H9 (cell line): ENCODE results near the gene MYOM1. TPM values are rescaled to one million over a fixed set of nuclear protein-coding genes. Genes with fewer than 3 reads are reported as not detected.

Experiments used
- DNase-seq: peaks from one replicate; pipeline ENCODE4 v3.0.0-alpha.2; 2017
- H2AFZ ChIP-seq: one replicate; pipeline ENCODE4 v1.6.1; 2013; ENCODE audit warnings: mild to moderate bottlenecking, low read length, control low read depth, moderate library complexity
- H2AK5ac ChIP-seq: 2 replicates; pipeline ENCODE4 v1.6.1; 2013; ENCODE audit warnings: low read length, control low read depth, mixed read lengths; ENCODE audit not compliant: insufficient read length
- H2BK120ac ChIP-seq: one replicate; pipeline ENCODE4 v1.6.1; 2013; ENCODE audit warnings: low read depth, mild to moderate bottlenecking, low read length, control low read depth, inconsistent platforms; ENCODE audit not compliant: poor library complexity, severe bottlenecking
- H2BK12ac ChIP-seq: 2 replicates; pipeline ENCODE4 v1.6.1; 2013; ENCODE audit warnings: low read length, control low read depth, mixed read lengths, low read depth; ENCODE audit not compliant: insufficient read length
- H2BK15ac ChIP-seq: 2 replicates; pipeline ENCODE4 v1.6.1; 2013; ENCODE audit warnings: low read depth, low read length, control low read depth
- H2BK20ac ChIP-seq: one replicate; pipeline ENCODE4 v1.6.1; 2013; ENCODE audit warnings: low read depth, mild to moderate bottlenecking, low read length, control low read depth, inconsistent platforms; ENCODE audit not compliant: poor library complexity, severe bottlenecking
- H2BK5ac ChIP-seq: 2 replicates; pipeline ENCODE4 v1.6.1; 2013; ENCODE audit warnings: low read length, control low read depth, mixed read lengths; ENCODE audit not compliant: insufficient read length
- H3K14ac ChIP-seq: 2 replicates; pipeline ENCODE4 v1.6.1; 2013; ENCODE audit warnings: low read length, control low read depth; ENCODE audit not compliant: insufficient read depth
- H3K18ac ChIP-seq: 2 replicates; pipeline ENCODE4 v1.6.1; 2013; ENCODE audit warnings: low read depth, mild to moderate bottlenecking, mixed read lengths, low read length, control low read depth; ENCODE audit not compliant: insufficient read length
- H3K23ac ChIP-seq: 2 replicates; pipeline ENCODE4 v1.6.1; 2013; ENCODE audit warnings: low read length, control low read depth, mixed read lengths, low read depth; ENCODE audit not compliant: insufficient read length
- H3K23me2 ChIP-seq: 2 replicates; pipeline ENCODE4 v1.6.1; 2013; ENCODE audit warnings: low read depth, mild to moderate bottlenecking, mixed read lengths, low read length, control low read depth; ENCODE audit not compliant: insufficient read length, poor library complexity, severe bottlenecking
- H3K27ac ChIP-seq: 2 replicates; pipeline ENCODE4 v1.5.1; 2013; ENCODE audit warnings: low read length, control low read depth, mixed read lengths, low read depth; ENCODE audit not compliant: insufficient read length
- H3K27me3 ChIP-seq: 2 replicates; pipeline ENCODE4 v1.6.1; 2013; ENCODE audit warnings: low read length, control low read depth, inconsistent platforms; ENCODE audit not compliant: insufficient read depth
- H3K4ac ChIP-seq: 2 replicates; pipeline ENCODE4 v1.6.1; 2013; ENCODE audit warnings: low read depth, mild to moderate bottlenecking, control low read depth, inconsistent platforms, low read length, moderate library complexity
- H3K4me1 ChIP-seq: 2 replicates; pipeline ENCODE4 v1.6.1; 2013; ENCODE audit warnings: low read length, control low read depth, inconsistent platforms; ENCODE audit not compliant: insufficient read depth
- H3K4me2 ChIP-seq: 2 replicates; pipeline ENCODE4 v1.6.1; 2013; ENCODE audit warnings: low read length, control low read depth, mixed read lengths; ENCODE audit not compliant: insufficient read length, insufficient read depth
- H3K56ac ChIP-seq: 2 replicates; pipeline ENCODE4 v1.6.1; 2013; ENCODE audit warnings: low read depth, mild to moderate bottlenecking, mixed read lengths, low read length, control low read depth; ENCODE audit not compliant: insufficient read length
- H3K79me1 ChIP-seq: 2 replicates; pipeline ENCODE4 v1.6.1; 2013; ENCODE audit warnings: low read depth, mild to moderate bottlenecking, moderate library complexity, low read length, control low read depth, inconsistent platforms; ENCODE audit not compliant: insufficient read depth, poor library complexity, severe bottlenecking
- H3K79me2 ChIP-seq: 2 replicates; pipeline ENCODE4 v1.6.1; 2013; ENCODE audit warnings: low read length, control low read depth, inconsistent platforms; ENCODE audit not compliant: insufficient read depth
- H3K9ac ChIP-seq: 2 replicates; pipeline ENCODE4 v1.6.1; 2013; ENCODE audit warnings: low read length, control low read depth, mixed read lengths; ENCODE audit not compliant: insufficient read length; ENCODE audit errors: extremely low read depth
- H3K9me3 ChIP-seq: one replicate; pipeline ENCODE4 v1.6.1; 2013; ENCODE audit warnings: low read depth, low read length, inconsistent platforms; ENCODE audit not compliant: control insufficient read depth
- H3T11ph ChIP-seq: one replicate; pipeline ENCODE4 v1.6.1; 2013; ENCODE audit warnings: mild to moderate bottlenecking, low read length, control low read depth, inconsistent platforms
- H4K20me1 ChIP-seq: one replicate; pipeline ENCODE4 v1.6.1; 2013; ENCODE audit not compliant: control insufficient read depth, insufficient read length, insufficient read depth
- H4K5ac ChIP-seq: 2 replicates; pipeline ENCODE4 v1.6.1; 2013; ENCODE audit warnings: low read depth, mild to moderate bottlenecking, mixed read lengths, low read length, control low read depth; ENCODE audit not compliant: insufficient read length
- H4K8ac ChIP-seq: replicated peaks from 2 replicates; pipeline ENCODE4 v1.6.1; 2013; ENCODE audit warnings: low read length, control low read depth, mixed read lengths, low read depth; ENCODE audit not compliant: insufficient read length
- H4K91ac ChIP-seq: 2 replicates; pipeline ENCODE4 v1.6.1; 2013; ENCODE audit warnings: low read depth, mild to moderate bottlenecking, moderate library complexity, mixed read lengths, low read length, control low read depth; ENCODE audit not compliant: insufficient read length
- H3K27ac Mint-ChIP-seq, 3 experiments: 2 replicates in 2 of 3; 3 replicates in 1 of 3; pipeline ENCODE4 v1.8.0; 2020 to 2021; ENCODE audit warnings: mixed read lengths in 3 of 3, mild to moderate bottlenecking in 1 of 3, moderate library complexity in 1 of 3
- H3K27me3 Mint-ChIP-seq: 2 replicates; pipeline ENCODE4 v1.8.0; 2021; ENCODE audit warnings: low read depth, mild to moderate bottlenecking, moderate library complexity, mixed read lengths
- H3K36me3 Mint-ChIP-seq, 3 experiments: 2 replicates in 2 of 3; 3 replicates in 1 of 3; pipeline ENCODE4 v1.8.0; 2020 to 2021; ENCODE audit warnings: low read depth in 3 of 3, mixed read lengths in 3 of 3; ENCODE audit not compliant: insufficient read depth in 1 of 3
- H3K4me1 Mint-ChIP-seq, 2 experiments: 2 replicates each; pipeline ENCODE4 v1.8.0; 2020; ENCODE audit warnings: mixed read lengths in 2 of 2
- H3K4me3 Mint-ChIP-seq, 2 experiments: 2 replicates in 1 of 2; 3 replicates in 1 of 2; pipeline ENCODE4 v1.8.0; 2020 to 2021; ENCODE audit warnings: mild to moderate bottlenecking in 2 of 2, mixed read lengths in 2 of 2, moderate library complexity in 1 of 2
- H3K9me3 Mint-ChIP-seq, 2 experiments: 2 replicates in 1 of 2; 3 replicates in 1 of 2; pipeline ENCODE4 v1.8.0; 2020; ENCODE audit warnings: mild to moderate bottlenecking in 2 of 2, mixed read lengths in 2 of 2, moderate library complexity in 1 of 2
- WGBS: extraction: QIAGEN DNeasy Blood & Tissue Kit; methylation state at CpG from one replicate; pipeline ENCODE4 v1.1.7; 2013; ENCODE audit warnings: missing lambda C conversion rate, low lambda C conversion rate, mixed read lengths; ENCODE audit not compliant: insufficient read length; ENCODE audit errors: extremely low coverage; 5-methylcytosine and 5-hydroxymethylcytosine counted together
- total RNA-seq: library from RNA; stranded (reverse); gene quantifications from 2 replicates; pipeline ENCODE4 v1.2.1, GENCODE V29; 2021
- TF ChIP-seq, protein P1 (sequence below): fragments of 200-600 bp; sonication (generic); conservative IDR thresholded peaks from 3 replicates; pipeline ENCODE4 v1.8.0; 2021; ENCODE audit warnings: antibody characterized with exemption, mild to moderate bottlenecking

The MYOM1 gene
- total RNA-seq, 1 experiment from 2014 or later = 0.17 TPM

DNA sequence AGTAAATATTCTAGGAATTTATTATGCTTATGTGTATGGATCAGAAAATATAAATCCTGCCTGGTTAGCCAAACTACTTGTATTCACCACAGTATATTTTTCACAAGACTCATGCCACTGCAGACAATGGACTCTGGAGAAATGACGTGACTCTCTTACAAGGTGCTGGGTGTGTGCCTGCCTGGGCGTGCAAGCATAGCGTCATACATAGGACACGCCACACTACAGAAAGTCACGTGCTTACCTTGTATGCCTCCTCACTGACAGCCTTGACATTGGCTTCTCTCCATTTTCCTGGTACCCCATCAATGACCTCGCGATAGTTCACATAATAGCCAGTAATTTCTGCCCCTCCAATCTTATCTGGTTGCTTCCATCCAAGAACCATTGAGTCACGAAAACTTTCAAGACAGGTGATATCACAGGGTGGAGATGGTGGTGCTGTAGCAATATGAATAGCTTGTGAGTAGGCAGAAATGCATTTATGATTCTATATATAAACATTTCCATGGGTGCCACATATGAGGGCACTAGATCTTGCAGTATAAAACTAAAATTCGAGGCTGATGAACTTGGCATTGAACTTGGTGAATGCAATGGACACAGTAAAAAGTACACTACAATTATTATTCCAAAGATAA is 93.2 kb downstream of the MYOM1 start:
- peak overlapping the region in 1 of 3 experiments; percentile 70; a peak in 1 of 7 replicates for H3K27ac Mint-ChIP-seq
- H3K4me1 ChIP-seq = no peaks in the 10 kb centered on the region
- H3K27ac ChIP-seq = no peak overlapping the region
- WGBS = no CpG with 5 or more reads among the region's 9 CpGs
- H3K4me3 Mint-ChIP-seq = no peak overlapping the region
- H4K5ac ChIP-seq = no peak overlapping the region
- no peak overlapping the region for H4K91ac ChIP-seq
- peaks cover 7% of the 10 kb centered on the region in 2 experiments for H3K4me1 Mint-ChIP-seq
- no peak overlapping the region for H3K18ac ChIP-seq
- no peak for DNase-seq
- no peak overlapping the region for H2BK15ac ChIP-seq
- no peak overlapping the region for H3K23ac ChIP-seq
- H3K36me3 Mint-ChIP-seq = no peaks in the 10 kb centered on the region
- H2AK5ac ChIP-seq = no peak overlapping the region
- H2BK5ac ChIP-seq = no peak overlapping the region
- H3K23me2 ChIP-seq = no peaks in the 10 kb centered on the region
- H3K4ac ChIP-seq = no peak overlapping the region
- no peak overlapping the region for H3T11ph ChIP-seq
- H3K27me3 ChIP-seq = no peaks in the 10 kb centered on the region
- no peaks in the 10 kb centered on the region for H3K79me1 ChIP-seq
- H3K9ac ChIP-seq = no peak overlapping the region
- H4K20me1 ChIP-seq = no peaks in the 10 kb centered on the region
- H2BK12ac ChIP-seq = no peak overlapping the region
- H2BK120ac ChIP-seq = no peak overlapping the region
- H3K9me3 ChIP-seq = no peaks in the 10 kb centered on the region
- H3K79me2 ChIP-seq = no peaks in the 10 kb centered on the region
- H3K14ac ChIP-seq = no peak overlapping the region
- H3K4me2 ChIP-seq = no peak overlapping the region
- H2AFZ ChIP-seq = no peak overlapping the region
- TF ChIP-seq, protein P1, sequence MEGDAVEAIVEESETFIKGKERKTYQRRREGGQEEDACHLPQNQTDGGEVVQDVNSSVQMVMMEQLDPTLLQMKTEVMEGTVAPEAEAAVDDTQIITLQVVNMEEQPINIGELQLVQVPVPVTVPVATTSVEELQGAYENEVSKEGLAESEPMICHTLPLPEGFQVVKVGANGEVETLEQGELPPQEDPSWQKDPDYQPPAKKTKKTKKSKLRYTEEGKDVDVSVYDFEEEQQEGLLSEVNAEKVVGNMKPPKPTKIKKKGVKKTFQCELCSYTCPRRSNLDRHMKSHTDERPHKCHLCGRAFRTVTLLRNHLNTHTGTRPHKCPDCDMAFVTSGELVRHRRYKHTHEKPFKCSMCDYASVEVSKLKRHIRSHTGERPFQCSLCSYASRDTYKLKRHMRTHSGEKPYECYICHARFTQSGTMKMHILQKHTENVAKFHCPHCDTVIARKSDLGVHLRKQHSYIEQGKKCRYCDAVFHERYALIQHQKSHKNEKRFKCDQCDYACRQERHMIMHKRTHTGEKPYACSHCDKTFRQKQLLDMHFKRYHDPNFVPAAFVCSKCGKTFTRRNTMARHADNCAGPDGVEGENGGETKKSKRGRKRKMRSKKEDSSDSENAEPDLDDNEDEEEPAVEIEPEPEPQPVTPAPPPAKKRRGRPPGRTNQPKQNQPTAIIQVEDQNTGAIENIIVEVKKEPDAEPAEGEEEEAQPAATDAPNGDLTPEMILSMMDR = no peak
- no peak overlapping the region for H3K56ac ChIP-seq
- H4K8ac ChIP-seq = no peak overlapping the region
- H2BK20ac ChIP-seq = no peak overlapping the region
- no peaks in the 10 kb centered on the region; the same call in 1 of the 2 replicates for H3K27me3 Mint-ChIP-seq
- no peaks in the 10 kb centered on the region for H3K9me3 Mint-ChIP-seq
